K562 (cell line): ENCODE measurements around the gene TBC1D20.
"Not testable (repeated sequence)": the region's sequence is repeated elsewhere in the genome, so short reads cannot be mapped to it uniquely, and the experiment has no call there.

Experiments used
- BCL6 ChIP-seq: fragments of 250-450 bp; sonication (Bioruptor Pico); IDR thresholded peaks from 2 replicates; pipeline ENCODE4 v1.4.0; 2020
- CHD2 ChIP-seq: IDR thresholded peaks from 2 replicates; pipeline ENCODE4 v1.6.1; 2011; ENCODE audit warnings: low read depth, low read length
- CTCF ChIP-seq, 3 experiments: IDR thresholded peaks in 2 of 3; conservative IDR thresholded peaks in 1 of 3; 2 replicates each; pipeline ENCODE4 v1.5.1; 2011 to 2012; ENCODE audit warnings: low read length in 3 of 3, mild to moderate bottlenecking in 3 of 3, control low read depth in 2 of 3, improper control_type of control experiment in 1 of 3, inconsistent platforms in 1 of 3, low read depth in 1 of 3, mixed read lengths in 1 of 3, moderate library complexity in 1 of 3; ENCODE audit not compliant: insufficient read depth in 2 of 3
- CTCFL ChIP-seq: IDR thresholded peaks from 2 replicates; pipeline ENCODE4 v1.6.1; 2011; ENCODE audit warnings: borderline replicate concordance, low read depth, mild to moderate bottlenecking, moderate library complexity, low read length; ENCODE audit not compliant: insufficient read depth, poor library complexity, severe bottlenecking
- DACH1 ChIP-seq: fragments of 450-650 bp; IDR thresholded peaks from 2 replicates; pipeline ENCODE4 v1.6.1; 2018; ENCODE audit not compliant: partially characterized antibody
- EZH2 ChIP-seq: IDR thresholded peaks from 2 replicates; pipeline ENCODE4 v1.6.1; 2012; ENCODE audit warnings: low read depth, mild to moderate bottlenecking, inconsistent platforms, low read length, borderline replicate concordance
- RAD51 ChIP-seq: fragments of 450-650 bp; IDR thresholded peaks from 2 replicates; pipeline ENCODE4 v1.7.1; 2016; ENCODE audit warnings: low read depth, mild to moderate bottlenecking, borderline replicate concordance
- TRIM25 ChIP-seq: fragments of 450-650 bp; IDR thresholded peaks from 2 replicates; pipeline ENCODE4 v1.7.0; 2016; ENCODE audit warnings: borderline replicate concordance
- ZNF589 ChIP-seq: fragments of 200-800 bp; sonication (Bioruptor generic); IDR thresholded peaks from 2 replicates; pipeline ENCODE4 v1.6.1; 2016; ENCODE audit warnings: low read depth, missing genetic modification characterization, missing compliant biosample characterization

- not testable (repeated sequence) for TF ChIP-seq CHD2; CTCFL; BCL6; RAD51; ZNF589 (CRISPR knock-in tag); CTCF (IDR thresholded peaks at IDR 0.05 in 2 of 3, conservative IDR thresholded peaks at IDR 0.05 in 1 of 3; ENCODE audit: insufficient read depth in 2 of 3, low read depth in 1 of 3, low read length in 3 of 3); TRIM25; DACH1; EZH2
Measured at GRCh38 chr20:393296-393695, 69.0 kb downstream of the TBC1D20 start.
